GM13977 (cell line): Measurements from ENCODE around the gene ZMIZ1.

Experiments
- DNase-seq: peaks from one replicate; pipeline ENCODE4 v3.0.0; 2012; ENCODE audit warnings: low spot score
- in situ Hi-C: fragments of 300-500 bp; cut with MboI; formaldehyde crosslinking; loops from one replicate; pipeline ENCODE4 v1.12.0; 2022; ENCODE audit warnings: low sequenced_read_pairs, low pct_unique_long_range_greater_than_20kb, mixed read lengths, inconsistent platforms; ENCODE audit not compliant: unreplicated experiment
- TF ChIP-seq, protein P1 (sequence below): IDR thresholded peaks from 2 replicates; pipeline ENCODE4 v1.5.1; 2012; ENCODE audit warnings: mild to moderate bottlenecking, control low read depth; ENCODE audit not compliant: insufficient read depth; ENCODE audit errors: extremely low read depth, missing control alignments

ZMIZ1 gene

DNA sequence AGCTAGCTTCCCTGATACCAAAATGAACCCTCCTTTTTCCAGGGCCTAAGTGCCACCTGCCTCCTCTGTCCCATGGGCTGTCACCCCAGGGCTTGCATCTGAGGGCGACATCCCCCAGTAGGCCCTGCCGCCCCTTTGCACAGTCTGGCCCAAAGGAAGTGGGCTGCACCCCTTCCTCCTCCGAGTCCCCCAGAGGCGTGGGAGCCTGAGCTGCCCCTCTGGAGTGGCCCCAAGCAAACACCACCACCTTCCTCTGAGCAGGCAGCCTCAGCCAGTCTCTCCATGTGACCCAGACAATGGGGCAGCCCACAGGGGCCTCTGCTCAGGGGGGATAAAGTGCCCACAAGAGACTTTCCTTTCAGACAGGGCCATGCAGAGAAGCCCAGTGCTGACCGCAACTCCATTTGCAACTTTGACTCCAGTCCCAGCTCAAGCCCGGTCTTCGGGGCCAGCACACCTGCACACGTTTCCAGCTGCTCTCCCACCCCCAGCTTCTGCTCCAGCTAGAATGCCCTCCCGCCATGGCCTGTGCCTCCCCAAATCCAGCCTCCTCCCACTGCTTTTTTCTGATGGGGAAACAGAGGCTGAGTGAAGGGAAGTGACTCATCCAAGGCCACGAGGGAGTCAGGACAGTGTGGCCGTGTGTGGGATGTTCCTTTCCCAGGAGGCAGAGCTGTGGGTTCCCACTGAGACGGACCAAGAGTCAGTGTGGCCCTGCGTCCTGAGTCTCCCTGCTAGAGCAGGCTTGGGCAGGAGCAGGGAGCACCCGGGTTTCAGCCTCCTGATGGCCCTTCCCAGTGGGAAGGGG lies 111.9 kb downstream of the ZMIZ1 start:
- in situ Hi-C loops: loop anchor here (25.0 kb wide), 1 partner anchor 1143 kb away; the partner anchor contains the start of genes POLR3A and RPS24
- TF ChIP-seq, protein P1, sequence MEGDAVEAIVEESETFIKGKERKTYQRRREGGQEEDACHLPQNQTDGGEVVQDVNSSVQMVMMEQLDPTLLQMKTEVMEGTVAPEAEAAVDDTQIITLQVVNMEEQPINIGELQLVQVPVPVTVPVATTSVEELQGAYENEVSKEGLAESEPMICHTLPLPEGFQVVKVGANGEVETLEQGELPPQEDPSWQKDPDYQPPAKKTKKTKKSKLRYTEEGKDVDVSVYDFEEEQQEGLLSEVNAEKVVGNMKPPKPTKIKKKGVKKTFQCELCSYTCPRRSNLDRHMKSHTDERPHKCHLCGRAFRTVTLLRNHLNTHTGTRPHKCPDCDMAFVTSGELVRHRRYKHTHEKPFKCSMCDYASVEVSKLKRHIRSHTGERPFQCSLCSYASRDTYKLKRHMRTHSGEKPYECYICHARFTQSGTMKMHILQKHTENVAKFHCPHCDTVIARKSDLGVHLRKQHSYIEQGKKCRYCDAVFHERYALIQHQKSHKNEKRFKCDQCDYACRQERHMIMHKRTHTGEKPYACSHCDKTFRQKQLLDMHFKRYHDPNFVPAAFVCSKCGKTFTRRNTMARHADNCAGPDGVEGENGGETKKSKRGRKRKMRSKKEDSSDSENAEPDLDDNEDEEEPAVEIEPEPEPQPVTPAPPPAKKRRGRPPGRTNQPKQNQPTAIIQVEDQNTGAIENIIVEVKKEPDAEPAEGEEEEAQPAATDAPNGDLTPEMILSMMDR: no peak

DNA sequence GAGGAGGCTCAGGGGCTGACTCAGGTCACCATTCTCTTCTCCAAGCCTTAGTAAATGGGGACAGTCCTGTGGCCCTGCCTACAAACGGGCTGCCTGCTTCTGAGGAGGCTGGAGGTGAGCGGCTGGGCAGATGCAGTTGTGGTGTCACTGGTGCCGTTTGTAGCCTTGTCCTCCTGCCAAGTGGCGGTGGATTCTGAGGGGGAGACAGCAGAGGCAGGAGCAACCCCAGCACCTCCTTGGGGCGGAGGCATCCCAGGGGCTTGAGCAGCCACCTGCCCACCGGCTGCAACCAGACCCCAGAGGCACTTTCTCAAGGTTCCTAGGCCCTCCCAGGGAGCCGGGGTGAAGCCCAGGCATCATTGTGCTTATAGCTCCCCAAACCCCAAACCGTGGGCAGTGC lies 112.5 kb downstream of the ZMIZ1 start:
- TF ChIP-seq, protein P1: no peak
- in situ Hi-C loops: loop anchor here (25.0 kb wide), 1 partner anchor 1144 kb away; the partner anchor contains the start of genes POLR3A and RPS24
- no peak for DNase-seq

More for the DNA sequence above, 111.9 kb downstream of the ZMIZ1 start:
- DNase-seq: no peak

DNA sequence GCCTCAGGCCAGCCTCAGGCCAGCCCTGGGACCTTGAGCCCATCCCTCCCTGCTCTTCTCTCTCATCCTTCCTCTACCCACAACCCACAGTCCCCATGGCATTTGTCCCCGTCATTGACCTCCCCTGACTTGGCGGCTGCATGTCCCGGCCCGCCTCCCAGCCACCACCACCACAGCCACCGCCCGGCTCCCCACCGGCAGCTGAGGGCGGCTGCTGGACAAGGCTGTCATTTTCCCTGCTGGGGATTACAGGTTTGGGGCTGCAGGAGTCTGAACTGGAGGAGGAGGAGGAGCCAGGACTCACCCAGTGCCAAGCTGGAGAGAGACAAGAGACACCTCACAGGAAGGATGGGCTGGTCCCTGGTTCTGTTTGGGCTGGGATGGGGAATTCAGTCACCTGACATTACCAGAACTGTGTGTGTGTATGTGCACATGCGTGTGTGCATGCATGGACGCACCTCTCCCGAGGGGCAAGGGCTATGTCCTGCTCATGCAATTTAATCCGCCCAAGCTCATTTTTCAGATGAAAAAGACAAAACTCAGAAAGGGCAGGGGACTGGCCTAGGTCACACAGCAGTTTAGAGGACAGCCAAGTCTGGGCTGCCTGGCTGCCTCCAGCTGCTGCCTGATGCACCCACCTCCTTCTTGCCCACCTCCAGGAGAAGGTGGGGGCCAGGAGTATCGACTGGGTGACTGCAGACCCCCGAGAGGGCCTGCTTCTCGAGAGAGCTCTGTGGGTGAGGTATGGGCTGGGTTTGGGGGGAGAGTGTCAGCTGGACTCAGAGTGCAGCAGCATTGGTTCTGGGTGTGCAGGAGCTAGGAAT lies 113.1 kb downstream of the ZMIZ1 start:
- no peak for DNase-seq
- in situ Hi-C loops: loop anchor here (25.0 kb wide), 1 partner anchor 1145 kb away; the partner anchor contains the start of genes POLR3A and RPS24
- TF ChIP-seq, protein P1: no peak

DNA sequence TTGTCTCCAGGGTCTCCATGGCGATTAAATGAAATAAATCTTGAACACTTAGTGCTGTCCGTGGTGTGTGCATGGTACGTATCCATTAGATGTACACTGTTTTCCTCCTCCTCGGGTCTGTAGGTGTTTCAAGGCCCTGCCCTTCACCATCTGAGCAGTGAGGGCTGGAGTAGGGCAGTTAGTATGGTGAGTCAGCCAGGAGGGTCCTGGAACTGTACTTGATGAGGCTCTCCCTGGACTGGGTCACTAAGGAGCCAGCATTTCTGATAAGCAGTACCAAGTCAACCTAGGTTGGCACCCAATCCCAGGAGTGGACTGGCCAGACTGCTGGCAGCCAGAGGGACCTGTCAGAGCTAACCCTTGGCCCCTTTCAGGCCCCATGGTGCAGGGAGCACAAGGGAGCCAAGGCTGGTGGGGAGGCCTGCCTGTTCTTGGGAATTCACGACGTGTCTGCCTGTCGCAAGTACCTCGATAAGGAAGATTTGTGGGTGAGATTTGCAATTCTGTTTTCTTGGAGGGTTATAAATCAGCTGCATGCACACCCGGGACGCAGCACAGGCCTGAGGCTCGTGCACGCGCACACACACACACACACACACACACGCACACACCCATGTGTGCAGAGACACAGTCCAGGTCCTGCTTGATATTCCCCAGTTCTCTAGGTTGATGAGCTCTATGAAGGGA lies 114.2 kb downstream of the ZMIZ1 start:
- TF ChIP-seq, protein P1: no peak
- no peak for DNase-seq
- in situ Hi-C loops: loop anchor here (25.0 kb wide), 1 partner anchor 1146 kb away; the partner anchor contains the start of genes POLR3A and RPS24

DNA sequence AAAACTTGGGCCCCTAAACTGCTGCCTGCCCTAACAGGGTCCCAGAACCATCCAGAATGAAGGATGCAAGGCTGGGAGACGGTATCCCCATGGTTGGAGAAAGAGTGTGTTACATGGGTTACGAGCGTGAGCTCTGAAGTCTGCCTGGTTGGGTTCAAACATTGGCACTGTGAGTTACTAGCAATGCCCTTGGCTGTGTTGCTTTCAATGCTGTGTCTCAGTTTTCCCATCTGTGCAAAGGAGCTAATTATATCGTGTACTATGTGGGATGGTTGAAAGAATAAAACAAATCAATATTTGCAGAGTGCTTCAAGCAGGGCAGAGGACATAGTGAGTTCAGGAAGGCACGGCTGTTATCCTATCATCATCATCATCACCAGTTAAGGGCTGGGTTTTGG lies 114.7 kb downstream of the ZMIZ1 start:
- in situ Hi-C loops: loop anchor here (25.0 kb wide), 1 partner anchor 1146 kb away; the partner anchor contains the start of genes POLR3A and RPS24
- TF ChIP-seq, protein P1: no peak
- no peak for DNase-seq

DNA sequence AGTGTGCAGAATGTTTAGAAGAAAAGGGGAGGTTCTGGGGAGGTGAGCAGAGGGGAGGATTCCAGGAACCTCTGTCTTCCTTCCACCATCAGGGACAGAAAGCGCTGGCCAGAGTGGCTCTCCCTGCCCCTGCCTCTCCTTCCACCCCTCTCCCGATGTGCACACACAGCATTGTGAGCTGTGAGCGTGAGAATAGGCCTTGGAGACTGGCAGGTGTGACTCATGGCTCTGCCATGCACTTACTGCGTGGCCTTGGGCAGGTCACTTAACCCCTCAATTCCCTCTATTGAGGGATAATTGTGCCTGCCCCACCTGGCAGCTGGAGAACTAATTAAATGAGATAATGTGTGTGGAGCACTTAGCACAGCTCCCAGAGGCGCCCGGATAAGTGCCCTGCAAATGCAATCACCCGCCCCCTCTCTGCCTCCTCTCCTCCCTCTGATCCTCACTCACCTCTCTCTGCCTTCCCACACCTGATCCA lies 115.4 kb downstream of the ZMIZ1 start:
- in situ Hi-C loops: loop anchor here (25.0 kb wide), 1 partner anchor 1147 kb away; the partner anchor contains the start of genes POLR3A and RPS24
- TF ChIP-seq, protein P1: no peak
- no peak for DNase-seq
